Stimulated activated CD8-positive, alpha-beta memory T cell treated with anti-CD3 and anti-CD28 coated beads, Interleukin-15, amount 100 ng/mL, for 4 hours (primary cell): ENCODE measurements around the gene UBE2QL1.

ENCODE experiments used
- DNase-seq, 2 donors: peaks; one replicate each; pipeline ENCODE4 v3.0.0-alpha.2; 2020; ENCODE audit warnings: low read depth in 2 of 2

Gene UBE2QL1

DNA sequence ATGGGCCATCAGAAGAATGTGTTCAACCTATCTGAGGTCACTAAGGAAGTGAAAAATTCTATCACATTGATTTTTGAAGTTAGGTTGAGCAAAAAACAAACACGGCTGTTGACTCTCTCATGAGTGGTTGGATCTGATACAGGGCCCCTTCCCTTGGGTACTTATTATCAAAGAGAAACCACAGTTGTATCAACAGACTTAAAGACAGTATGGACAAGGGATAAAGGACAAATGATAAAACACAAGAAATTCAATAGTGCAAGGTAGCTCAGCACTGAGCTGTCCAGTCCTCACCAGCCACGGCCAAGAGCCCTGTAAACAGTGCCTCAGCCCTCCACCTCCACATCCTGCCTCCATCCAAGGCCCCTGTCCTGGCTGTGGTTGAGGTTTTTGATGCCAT, 86.9 kb downstream of the UBE2QL1 start:
- no peak for DNase-seq

DNA sequence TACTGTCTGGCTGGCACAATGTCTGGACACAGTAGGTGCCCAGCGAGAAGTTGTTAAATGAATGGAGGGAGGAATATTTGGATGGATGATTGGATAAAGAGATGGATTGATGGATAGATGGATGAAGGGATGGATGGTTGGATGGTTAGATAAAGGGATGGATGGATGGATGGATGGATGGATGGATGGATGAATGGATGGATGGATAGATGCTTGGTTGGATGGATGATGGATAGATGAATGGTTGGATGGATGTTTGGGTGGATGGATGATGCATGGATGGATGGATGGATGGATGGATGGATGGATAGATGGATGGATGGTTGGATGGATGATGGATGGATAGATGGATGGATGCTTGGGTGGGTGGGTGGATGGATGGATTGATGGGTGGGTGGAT, 90.4 kb downstream of the UBE2QL1 start:
- DNase-seq, result no peak

DNA sequence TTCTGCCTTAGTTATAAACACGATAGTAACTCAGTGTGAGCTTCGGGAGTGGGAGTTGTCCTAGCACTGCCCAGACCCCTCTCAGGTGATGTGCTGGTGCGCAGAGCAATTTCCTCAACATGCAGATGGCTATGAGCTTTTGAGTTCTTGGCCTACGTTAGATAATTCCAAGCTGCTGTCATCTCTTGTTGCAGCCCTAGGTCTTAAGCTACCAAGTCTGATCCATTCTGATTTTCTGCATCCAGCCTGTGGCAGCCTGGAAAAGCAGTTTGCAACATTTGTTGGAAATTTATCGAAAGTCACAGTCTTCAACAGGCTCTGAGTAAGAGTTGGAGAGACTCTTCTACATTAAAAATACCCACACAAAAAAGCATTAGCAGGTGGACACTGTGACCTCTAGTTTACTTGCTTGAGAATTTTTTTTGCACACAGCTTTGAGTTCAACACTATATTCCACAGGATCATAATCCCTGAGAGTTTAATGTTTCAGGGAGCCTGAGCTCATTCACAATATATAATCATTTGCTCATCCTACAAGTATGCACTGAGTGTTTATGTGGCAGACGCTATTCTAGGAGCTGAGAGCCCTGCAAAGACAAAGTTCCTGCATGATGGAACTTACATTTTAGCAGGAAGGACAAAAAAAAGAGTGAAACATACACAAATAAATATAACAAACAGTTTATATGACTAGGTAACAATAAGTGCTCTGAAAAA, 91.6 kb downstream of the UBE2QL1 start:
- no peak for DNase-seq

DNA sequence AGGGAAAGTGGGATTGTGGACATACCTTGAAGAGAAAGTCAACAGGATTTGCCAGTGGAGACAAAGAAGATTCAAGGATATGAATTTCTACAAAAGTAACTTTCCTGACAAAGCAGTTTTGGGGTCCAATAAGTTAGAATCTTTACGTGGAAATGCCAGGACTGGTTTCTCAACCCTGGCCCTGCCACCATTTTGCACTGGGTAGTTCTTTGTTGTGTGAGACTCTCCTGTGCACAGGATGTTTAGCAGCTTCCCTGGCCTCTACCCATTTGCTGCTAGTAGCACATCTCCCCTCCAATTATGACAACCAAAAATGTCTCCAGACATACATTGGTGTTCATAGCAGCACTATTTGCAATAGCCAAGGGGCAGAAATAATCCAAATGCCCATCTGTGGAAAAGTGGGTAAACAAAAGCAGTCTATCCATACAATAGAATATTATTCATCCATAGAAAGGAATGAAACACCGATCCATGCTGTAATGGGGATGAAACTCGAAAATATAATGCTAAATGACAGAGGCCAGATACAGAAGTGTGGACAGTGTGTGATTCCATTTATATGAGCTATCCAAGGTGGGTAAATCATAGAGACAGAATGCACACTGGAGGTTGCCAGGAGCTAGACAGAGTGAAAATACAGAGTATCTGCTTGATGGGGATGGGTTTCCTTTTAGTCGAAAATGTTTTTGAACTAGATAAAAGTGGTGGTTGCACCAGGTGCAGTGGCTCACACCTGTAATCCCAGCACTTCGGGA, 92.8 kb downstream of the UBE2QL1 start:
- DNase-seq, result no peak

DNA sequence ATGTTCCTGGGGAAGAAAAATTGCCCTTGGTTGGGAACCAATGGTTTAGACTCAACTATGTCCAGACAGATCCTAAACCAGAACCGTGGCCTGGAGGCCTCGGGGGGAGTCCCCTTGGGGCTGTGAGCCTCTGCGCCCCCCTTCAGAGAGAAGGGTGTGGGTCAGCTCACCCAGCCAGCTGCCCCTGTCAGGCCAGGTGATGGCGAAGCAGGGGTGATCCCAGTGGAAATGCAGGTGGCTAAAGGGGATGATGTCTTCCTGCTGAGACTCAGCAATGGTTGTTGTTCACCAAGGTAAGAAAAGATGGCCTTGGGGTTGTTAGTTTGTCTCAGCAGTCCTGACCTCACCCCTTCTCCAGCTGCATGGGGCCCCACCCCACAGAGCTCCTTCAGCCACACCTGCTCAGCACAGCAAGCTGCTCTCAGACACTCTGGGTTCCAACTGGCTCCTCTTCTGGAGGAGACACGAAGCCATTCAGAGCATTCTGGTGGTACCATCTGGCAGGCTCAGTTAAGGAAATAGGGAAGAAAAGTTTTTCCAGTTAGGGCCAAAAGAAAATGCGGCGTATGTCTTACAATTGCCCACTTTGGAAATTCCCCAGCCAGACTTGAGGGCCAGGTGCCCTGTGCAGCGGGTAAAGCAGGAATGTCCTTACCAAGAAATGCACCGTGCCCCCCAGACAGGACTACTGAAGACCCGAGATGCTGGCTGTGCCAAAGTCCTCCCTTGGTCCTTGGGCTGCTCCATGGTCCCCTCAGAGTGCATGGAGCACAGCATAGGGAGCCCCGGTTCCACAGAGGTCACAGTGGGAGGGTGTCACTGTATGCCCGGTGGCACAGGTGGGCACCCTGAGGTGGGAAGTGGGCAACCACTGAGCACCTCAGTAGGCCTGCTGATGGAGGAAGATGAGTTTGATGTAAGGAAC, 94.0 kb downstream of the UBE2QL1 start:
- DNase-seq, result no peak

DNA sequence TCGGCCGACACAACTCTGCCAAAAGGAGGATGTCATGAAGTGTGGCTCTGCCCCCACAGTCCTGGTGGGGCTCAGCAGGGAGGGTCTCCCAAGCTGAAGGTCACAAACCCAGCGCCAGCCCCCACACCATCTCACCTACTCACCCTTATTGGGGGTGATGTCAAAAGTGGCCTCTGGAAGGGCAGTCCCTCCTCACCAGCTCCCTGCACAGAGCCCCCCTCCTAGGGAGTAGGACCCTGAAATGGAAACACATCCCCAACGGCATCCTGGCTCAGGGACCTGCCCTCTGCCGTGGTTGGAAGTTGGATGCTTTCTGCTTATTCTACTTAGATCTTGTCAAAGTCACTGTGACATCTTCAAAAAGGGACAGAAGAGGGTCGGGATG, 94.7 kb downstream of the UBE2QL1 start:
- DNase-seq, result no peak

DNA sequence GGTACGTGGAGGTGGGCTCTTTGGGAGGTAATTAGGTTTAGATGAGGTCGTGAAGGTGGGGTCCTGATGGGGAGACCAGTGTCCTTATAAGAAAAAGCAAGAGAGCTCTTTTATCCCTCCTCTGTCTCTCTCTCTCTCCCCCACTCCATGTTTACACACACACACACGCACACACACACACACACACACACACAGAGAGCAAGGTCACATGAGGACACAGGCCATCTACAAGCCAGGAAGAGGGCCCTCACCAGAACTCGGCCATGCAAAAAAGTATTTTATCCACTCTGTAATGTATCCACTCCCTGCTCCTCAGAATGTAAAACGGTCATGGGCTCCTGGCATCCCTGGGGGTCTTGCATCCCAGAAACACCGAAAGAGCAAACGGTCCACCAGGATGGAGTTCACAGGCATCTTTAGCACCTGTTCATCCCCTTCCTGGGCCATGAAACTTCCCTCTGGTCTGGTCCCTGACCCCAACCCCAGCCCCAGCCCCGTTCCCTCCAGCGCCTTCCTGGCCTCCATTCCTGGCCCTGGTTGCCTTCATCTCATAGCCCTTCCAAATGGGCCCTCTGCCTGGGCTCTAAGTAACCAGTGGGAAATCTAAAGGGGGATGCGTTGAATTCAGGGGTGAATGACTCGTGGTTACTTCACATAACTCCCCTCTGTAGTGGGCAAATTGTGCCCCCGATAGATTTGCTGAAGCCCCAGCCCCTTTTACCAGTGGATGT, 95.3 kb downstream of the UBE2QL1 start:
- DNase-seq, result no peak
